Mucosa of descending colon (tissue), 3 donors: ENCODE measurements around the gene MOGAT1. TPM values are rescaled to one million over a fixed set of nuclear protein-coding genes. Genes with fewer than 3 reads are reported as not detected.

Experiments used
- ATAC-seq: fragments of 200-7000 bp; cut with Tn5 transposase; one replicate; pipeline ENCODE4 v1.9.1; 2020; ENCODE audit warnings: mild to moderate bottlenecking, moderate library complexity
- DNase-seq, 3 donors: peaks; one replicate each; pipeline ENCODE4 v3.0.0-alpha.2; 2020
- H3K36me3 ChIP-seq: fragments of 200-600 bp; one replicate; pipeline ENCODE4 v1.8.0; 2021; ENCODE audit warnings: low read depth, mild to moderate bottlenecking
- H3K4me1 ChIP-seq: fragments of 200-600 bp; one replicate; pipeline ENCODE4 v1.8.0; 2021; ENCODE audit warnings: low read depth, mild to moderate bottlenecking
- H3K4me3 ChIP-seq: fragments of 200-600 bp; one replicate; pipeline ENCODE4 v1.8.0; 2021; ENCODE audit warnings: mild to moderate bottlenecking
- H3K9me3 ChIP-seq: fragments of 200-600 bp; one replicate; pipeline ENCODE4 v1.8.0; 2021; ENCODE audit warnings: mild to moderate bottlenecking
- intact Hi-C, 2 donors: fragments of 100-400 bp; cut with DNase I in 1 of 2; cut with micrococcal nuclease in 1 of 2; formaldehyde crosslinking; loops; one replicate each; pipeline versions ENCODE4 v1.11.0 to v1.11.1; 2022; cut with DNase I, micrococcal nuclease
- total RNA-seq, 3 donors: library from RNA; stranded (reverse); fragmentation: NEBNext Ultra II Directional in 2 of 3; extraction: Animal tissue kit (Norgen Biotek cat#: 25700) in 2 of 3; gene quantifications; one replicate each; pipeline versions ENCODE4 v1.2.1 to v1.2.4, GENCODE V29; 2021 to 2023
- TF ChIP-seq, protein P1 (sequence below): fragments of 200-600 bp; IDR thresholded peaks from one replicate; pipeline ENCODE4 v1.8.0; 2022; ENCODE audit warnings: antibody characterized with exemption, mild to moderate bottlenecking
- donor health status: DM: no; HTN: no; CAD: no; lungs with moderate emphysema.
- donor health status: DM: no; HTN: no; CAD: no.
- donor health status: DM: no; HTN: yes; CAD: no.

MOGAT1 gene
- total RNA-seq, 3 donors from 2014 or later = 0.38 TPM; not detected in 2

DNA sequence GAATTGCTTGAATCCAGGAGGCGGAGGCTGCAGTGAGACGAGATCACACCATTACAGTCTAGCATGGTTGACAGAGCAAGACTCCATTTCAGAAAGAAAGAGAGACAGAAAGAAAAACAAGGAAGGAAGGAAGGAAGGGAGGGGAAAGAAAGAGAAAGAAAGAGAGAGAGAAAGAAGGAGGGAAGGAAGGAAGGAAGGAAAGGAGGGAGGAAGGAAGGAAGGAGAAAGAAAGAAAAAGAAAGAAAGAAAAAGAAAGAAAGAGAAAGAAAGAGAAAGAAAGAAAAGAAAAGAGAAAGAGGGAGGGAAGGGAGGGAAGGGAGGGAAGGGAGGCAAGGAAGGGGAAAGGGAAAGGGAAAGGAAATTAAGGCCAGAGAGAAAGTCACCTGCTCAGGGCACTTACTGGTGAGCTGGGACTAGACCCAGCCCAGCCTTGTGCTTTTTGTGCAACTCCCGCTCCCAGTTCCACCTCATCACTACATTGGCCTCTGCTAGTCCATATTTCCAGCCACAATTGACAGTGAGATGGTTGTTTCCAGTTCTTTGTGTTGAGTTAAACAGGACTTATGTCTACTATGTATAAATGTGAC is 35.7 kb downstream of the MOGAT1 start:
- intact Hi-C loops = loop anchor here (5.0 to 10.0 kb wide), 2 partner anchors 195 to 198 kb away; no protein-coding TSS in a partner anchor
- no peak overlapping the region for H3K4me3 ChIP-seq
- DNase-seq (no peak), ATAC-seq (no peak)
- peaks cover 12% of the 10 kb centered on the region for H3K4me1 ChIP-seq
- no peaks in the 10 kb centered on the region for H3K9me3 ChIP-seq
- TF ChIP-seq, protein P1, sequence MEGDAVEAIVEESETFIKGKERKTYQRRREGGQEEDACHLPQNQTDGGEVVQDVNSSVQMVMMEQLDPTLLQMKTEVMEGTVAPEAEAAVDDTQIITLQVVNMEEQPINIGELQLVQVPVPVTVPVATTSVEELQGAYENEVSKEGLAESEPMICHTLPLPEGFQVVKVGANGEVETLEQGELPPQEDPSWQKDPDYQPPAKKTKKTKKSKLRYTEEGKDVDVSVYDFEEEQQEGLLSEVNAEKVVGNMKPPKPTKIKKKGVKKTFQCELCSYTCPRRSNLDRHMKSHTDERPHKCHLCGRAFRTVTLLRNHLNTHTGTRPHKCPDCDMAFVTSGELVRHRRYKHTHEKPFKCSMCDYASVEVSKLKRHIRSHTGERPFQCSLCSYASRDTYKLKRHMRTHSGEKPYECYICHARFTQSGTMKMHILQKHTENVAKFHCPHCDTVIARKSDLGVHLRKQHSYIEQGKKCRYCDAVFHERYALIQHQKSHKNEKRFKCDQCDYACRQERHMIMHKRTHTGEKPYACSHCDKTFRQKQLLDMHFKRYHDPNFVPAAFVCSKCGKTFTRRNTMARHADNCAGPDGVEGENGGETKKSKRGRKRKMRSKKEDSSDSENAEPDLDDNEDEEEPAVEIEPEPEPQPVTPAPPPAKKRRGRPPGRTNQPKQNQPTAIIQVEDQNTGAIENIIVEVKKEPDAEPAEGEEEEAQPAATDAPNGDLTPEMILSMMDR = no peak
- H3K36me3 ChIP-seq = no peaks in the 10 kb centered on the region

DNA sequence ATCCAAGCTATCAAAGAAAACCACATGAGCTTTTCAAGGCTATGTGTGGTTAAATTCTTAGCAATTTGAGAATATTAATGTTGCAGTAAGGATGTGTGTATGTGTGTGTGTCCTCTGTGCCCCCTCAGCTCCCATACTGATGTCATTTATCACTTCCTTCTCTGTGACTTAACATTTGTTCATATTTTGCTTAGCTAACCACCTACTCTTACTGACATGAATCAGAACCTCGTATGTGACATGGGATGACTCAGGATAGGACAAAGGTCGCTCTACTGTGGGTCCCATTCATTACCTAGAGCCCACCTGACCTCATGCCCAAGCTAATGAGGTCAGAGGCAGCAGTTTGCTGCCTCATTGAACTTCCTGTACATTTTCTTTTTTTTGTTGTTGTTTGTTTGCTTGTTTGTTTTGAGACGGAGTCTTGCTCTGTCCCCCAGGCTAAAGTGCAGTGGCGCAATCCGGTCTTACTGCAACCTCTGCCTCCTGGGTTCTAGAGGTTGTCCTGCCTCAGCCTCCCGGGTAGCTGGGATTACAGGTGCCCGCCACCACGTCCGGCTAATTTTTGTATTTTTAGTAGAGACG is 36.3 kb downstream of the MOGAT1 start:
- Histone ChIP-seq H3K4me3 (no peak overlapping the region), H3K36me3 (no peaks in the 10 kb centered on the region), H3K4me1 (peaks cover 12% of the 10 kb centered on the region), H3K9me3 (no peaks in the 10 kb centered on the region)
- TF ChIP-seq, protein P1 = no peak
- no peak for DNase-seq
- intact Hi-C loops = loop anchor here (5.0 to 10.0 kb wide), 2 partner anchors 195 to 197 kb away; no protein-coding TSS in a partner anchor
- peak; percentile 56 for ATAC-seq

DNA sequence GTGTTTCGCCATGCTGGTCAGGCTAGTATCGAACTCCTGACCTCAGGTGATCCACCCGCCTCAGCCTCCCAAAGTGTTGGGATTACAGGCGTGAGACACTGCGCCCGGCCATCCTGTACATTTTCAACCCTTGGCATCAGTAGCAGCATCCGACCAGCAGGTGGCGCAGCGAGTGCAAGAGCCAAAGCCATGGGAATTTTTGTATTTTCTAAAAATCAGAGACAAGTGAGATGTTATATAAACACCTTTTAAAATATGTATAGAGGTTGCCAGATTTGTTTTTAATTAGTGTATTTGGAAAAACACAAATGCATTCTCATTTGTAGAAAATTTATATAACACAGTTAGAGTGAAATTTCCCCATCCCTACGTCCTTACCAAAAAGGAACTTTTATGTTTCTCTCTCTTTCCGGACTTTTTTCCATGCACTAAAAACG is 36.8 kb downstream of the MOGAT1 start:
- no peaks in the 10 kb centered on the region for H3K9me3 ChIP-seq
- DNase-seq (peak; percentile 81 to 92 (median 88)), ATAC-seq (peak; percentile 89)
- intact Hi-C loops = loop anchor here (5.0 to 10.0 kb wide), 2 partner anchors 194 to 197 kb away; no protein-coding TSS in a partner anchor
- H3K36me3 ChIP-seq = no peaks in the 10 kb centered on the region
- no peak overlapping the region for H3K4me3 ChIP-seq
- TF ChIP-seq, protein P1 = peak; percentile 88
- peaks cover 12% of the 10 kb centered on the region for H3K4me1 ChIP-seq

DNA sequence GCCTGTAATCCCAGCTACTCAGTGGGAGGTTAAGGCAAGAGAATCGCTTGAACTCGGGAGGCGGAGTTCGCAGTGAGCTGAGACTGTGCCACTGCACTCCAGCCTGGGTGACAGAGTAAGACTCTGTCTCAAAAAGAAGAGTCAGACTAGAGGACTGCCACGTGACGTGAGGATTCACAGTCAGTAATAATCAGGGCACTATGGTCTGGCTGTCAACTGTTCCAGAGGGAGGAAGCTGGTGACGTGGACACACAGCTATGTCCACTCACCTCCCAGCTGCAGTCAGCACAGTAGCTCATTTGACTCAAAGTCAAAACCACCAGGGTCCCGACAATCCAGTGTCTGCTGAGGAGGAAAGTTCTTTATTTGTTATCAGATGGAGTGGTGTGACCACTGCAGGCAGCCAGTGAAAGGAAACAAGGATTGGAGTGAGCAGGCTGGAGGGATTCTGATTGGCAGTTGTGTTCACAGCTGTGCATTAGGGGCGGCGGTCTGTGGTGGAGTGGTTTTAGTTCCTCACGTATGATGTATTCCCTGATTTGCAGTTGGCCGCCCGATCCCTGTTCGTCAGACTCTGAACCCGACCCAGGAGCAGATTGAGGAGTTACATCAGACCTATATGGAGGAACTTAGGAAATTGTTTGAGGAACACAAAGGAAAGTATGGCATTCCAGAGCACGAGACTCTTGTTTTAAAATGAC is 37.9 kb downstream of the MOGAT1 start:
- TF ChIP-seq, protein P1 = no peak
- Histone ChIP-seq H3K9me3 (no peaks in the 10 kb centered on the region), H3K4me1 (peaks cover 5% of the 10 kb centered on the region), H3K4me3 (no peak overlapping the region), H3K36me3 (no peaks in the 10 kb centered on the region)
- ATAC-seq (peak; percentile 67), DNase-seq (peak; percentile 39 to 65 (median 43))
- intact Hi-C loops = loop anchor here (5.0 to 10.0 kb wide), 2 partner anchors 193 to 195 kb away; no protein-coding TSS in a partner anchor

DNA sequence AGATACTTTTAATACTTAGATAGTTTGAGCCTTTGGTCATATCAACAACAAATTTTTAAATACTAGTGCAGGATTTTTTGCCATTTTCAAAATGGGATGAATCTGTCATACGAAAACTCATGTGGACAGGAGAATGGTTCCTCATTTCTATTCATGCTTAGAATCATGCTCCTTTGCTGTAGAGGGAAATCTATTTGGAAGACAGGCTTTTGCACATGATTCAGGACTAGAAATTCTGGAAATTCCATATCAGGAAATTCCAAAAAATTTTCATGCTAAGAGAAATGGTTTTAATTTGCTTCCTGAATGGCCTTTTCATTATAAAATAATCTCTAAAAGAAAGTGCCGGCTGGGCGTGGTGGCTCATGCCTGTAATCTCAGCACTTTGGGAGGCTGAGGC is 39.3 kb downstream of the MOGAT1 start:
- TF ChIP-seq, protein P1 = no peak
- Histone ChIP-seq H3K4me3 (no peak overlapping the region), H3K4me1 (peaks cover 17% of the 10 kb centered on the region), H3K9me3 (no peaks in the 10 kb centered on the region), H3K36me3 (no peaks in the 10 kb centered on the region)
- intact Hi-C loops = no loop called here
- DNase-seq = no peak
- ATAC-seq = no peak
